Spleen (tissue), 11 donors: ENCODE results near the gene C11orf42. TPM values are rescaled to one million over a fixed set of nuclear protein-coding genes. Genes with fewer than 3 reads are reported as not detected.
A peak's percentile ranks its signal among the peaks of the same experiment; 100 is the strongest.

Experiments used
- DNase-seq: peaks from one replicate; pipeline ENCODE4 v3.0.0-alpha.2; 2020
- H3K27ac ChIP-seq, 8 donors: fragments of 200-600 bp; sonication (generic) in 7 of 8; 1 replicate in 4 of 8; 2 replicates in 4 of 8; pipeline versions ENCODE4 v1.5.0 to v1.8.0; 2016 to 2021; ENCODE audit warnings: inconsistent platforms in 4 of 8, mild to moderate bottlenecking in 4 of 8, moderate library complexity in 1 of 8
- H3K27me3 ChIP-seq, 7 donors: fragments of 200-600 bp; sonication (generic) in 6 of 7; replicated peaks in 1 of 7; 1 replicate in 4 of 7; 2 replicates in 3 of 7; pipeline versions ENCODE4 v1.5.0 to v1.8.0; 2016 to 2021; ENCODE audit warnings: inconsistent platforms in 3 of 7, mild to moderate bottlenecking in 1 of 7
- H3K36me3 ChIP-seq, 6 donors: fragments of 200-600 bp; sonication (generic) in 5 of 6; 1 replicate in 4 of 6; 2 replicates in 2 of 6; pipeline versions ENCODE4 v1.5.0 to v1.8.0; 2016 to 2021; ENCODE audit warnings: inconsistent platforms in 2 of 6
- H3K4me1 ChIP-seq, 6 donors: fragments of 200-600 bp; sonication (generic) in 5 of 6; 1 replicate in 3 of 6; 2 replicates in 3 of 6; pipeline versions ENCODE4 v1.5.0 to v1.8.0; 2016 to 2021; ENCODE audit warnings: inconsistent platforms in 3 of 6
- H3K4me3 ChIP-seq, 8 donors: fragments of 200-600 bp; sonication (generic) in 7 of 8; 1 replicate in 4 of 8; 2 replicates in 4 of 8; pipeline versions ENCODE4 v1.5.0 to v1.8.0; 2016 to 2021; ENCODE audit warnings: inconsistent platforms in 4 of 8, mild to moderate bottlenecking in 4 of 8, moderate library complexity in 2 of 8
- H3K9me3 ChIP-seq, 8 donors: fragments of 200-600 bp; sonication (generic) in 7 of 8; 1 replicate in 4 of 8; 2 replicates in 4 of 8; pipeline versions ENCODE4 v1.5.0 to v1.8.0; 2016 to 2021; ENCODE audit warnings: inconsistent platforms in 4 of 8
- POLR2A ChIP-seq, 3 donors: fragments of 450-650 bp; IDR thresholded peaks; one replicate each; pipeline ENCODE4 v1.5.1; 2017; ENCODE audit warnings: antibody characterized with exemption in 3 of 3, mild to moderate bottlenecking in 1 of 3
- POLR2AphosphoS5 ChIP-seq, 3 donors: sonication (generic); formaldehyde crosslinking; IDR thresholded peaks; one replicate each; pipeline ENCODE4 v1.5.1; 2017; ENCODE audit warnings: antibody characterized with exemption in 3 of 3
- WGBS, 5 donors: extraction: QIAGEN DNeasy Blood & Tissue Kit in 3 of 5; methylation state at CpG; one replicate each; pipeline versions ENCODE4 v1.1.5 to v1.1.7; 2013 to 2018; 5-methylcytosine and 5-hydroxymethylcytosine counted together
- intact Hi-C: fragments of 100-400 bp; cut with DNase I; formaldehyde crosslinking; loops from one replicate; pipeline ENCODE4 v1.15.0; 2023; ENCODE audit warnings: low total_unique reads
- polyA plus RNA-seq, 3 donors: library from polyadenylated mRNA; stranded (reverse); fragments of 200-250 nt; gene quantifications; one replicate each; pipeline ENCODE4 v1.2.1, GENCODE V29; 2013
- total RNA-seq, 7 donors: library from RNA; depleted of rRNA in 3 of 7; stranded (reverse); fragments of >200 nt in 3 of 7; fragmentation: NEBNext Ultra II Directional in 4 of 7; extraction: Animal tissue kit (Norgen Biotek cat#: 25700) in 4 of 7; gene quantifications; one replicate each; pipeline versions ENCODE4 v1.1.0 to v1.2.1, GENCODE V29; 2016 to 2021
- TF ChIP-seq, protein P1 (sequence below), 11 experiments: fragments of 200-600 bp in 7 of 11; fragments of 450-650 bp in 4 of 11; sonication (generic) in 4 of 11; IDR thresholded peaks in 8 of 11; conservative IDR thresholded peaks in 3 of 11; 1 replicate in 7 of 11; 2 replicates in 4 of 11; pipeline versions ENCODE4 v1.4.0 to v1.8.0; 2016 to 2021; ENCODE audit warnings: antibody characterized with exemption in 11 of 11, inconsistent platforms in 4 of 11, mild to moderate bottlenecking in 1 of 11
- donor health status: healthy with polysubstance abuse.
- donor health status: DM: no; HTN: no; CAD: no; lungs with moderate emphysema.
- donor health status: DM: no; HTN: no; CAD: no.
- donor health status: Bipolar disorder and iron deficiency.
- donor health status: healthy.
- donor health status: DM: no; HTN: no; CAD: no.
- donor health status: DM: yes; HTN: yes; CAD: no.

The C11orf42 gene
- total and polyA plus RNA-seq, 10 donors = not detected

DNA sequence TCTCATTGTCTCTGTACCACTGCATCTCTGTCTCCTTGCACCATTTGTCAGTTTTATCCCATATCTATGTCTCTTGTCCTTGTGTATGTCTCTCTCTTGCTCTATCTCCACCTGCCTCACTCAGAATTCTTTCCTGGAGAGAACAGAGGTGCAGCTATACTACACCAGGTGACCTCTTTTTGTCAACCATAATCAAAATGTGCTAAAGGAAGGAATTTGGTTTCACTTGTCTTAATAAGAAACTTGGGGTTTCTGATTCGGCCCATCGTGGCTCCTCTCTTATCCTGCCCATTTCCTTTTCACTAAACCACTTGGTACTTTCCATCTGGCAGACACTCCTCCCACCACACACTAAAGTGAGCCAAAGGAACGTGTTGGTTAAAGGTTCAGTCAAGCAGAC lies 2.0 kb upstream of the C11orf42 start:
- peaks cover 0 to 60% (median 4%) of the 10 kb centered on the region in 6 donors for H3K4me1 ChIP-seq
- H3K27me3 ChIP-seq = no peaks in the 10 kb centered on the region
- TF ChIP-seq POLR2A (IDR thresholded peaks at IDR 0.05) (no peak), POLR2AphosphoS5 (IDR thresholded peaks at IDR 0.05) (no peak)
- TF ChIP-seq, protein P1, sequence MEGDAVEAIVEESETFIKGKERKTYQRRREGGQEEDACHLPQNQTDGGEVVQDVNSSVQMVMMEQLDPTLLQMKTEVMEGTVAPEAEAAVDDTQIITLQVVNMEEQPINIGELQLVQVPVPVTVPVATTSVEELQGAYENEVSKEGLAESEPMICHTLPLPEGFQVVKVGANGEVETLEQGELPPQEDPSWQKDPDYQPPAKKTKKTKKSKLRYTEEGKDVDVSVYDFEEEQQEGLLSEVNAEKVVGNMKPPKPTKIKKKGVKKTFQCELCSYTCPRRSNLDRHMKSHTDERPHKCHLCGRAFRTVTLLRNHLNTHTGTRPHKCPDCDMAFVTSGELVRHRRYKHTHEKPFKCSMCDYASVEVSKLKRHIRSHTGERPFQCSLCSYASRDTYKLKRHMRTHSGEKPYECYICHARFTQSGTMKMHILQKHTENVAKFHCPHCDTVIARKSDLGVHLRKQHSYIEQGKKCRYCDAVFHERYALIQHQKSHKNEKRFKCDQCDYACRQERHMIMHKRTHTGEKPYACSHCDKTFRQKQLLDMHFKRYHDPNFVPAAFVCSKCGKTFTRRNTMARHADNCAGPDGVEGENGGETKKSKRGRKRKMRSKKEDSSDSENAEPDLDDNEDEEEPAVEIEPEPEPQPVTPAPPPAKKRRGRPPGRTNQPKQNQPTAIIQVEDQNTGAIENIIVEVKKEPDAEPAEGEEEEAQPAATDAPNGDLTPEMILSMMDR (IDR thresholded peaks at IDR 0.05 in 8 of 11, conservative IDR thresholded peaks at IDR 0.05 in 3 of 11) = no peak
- DNase-seq = no peak
- peak overlapping the region in 5 of 8 donors; percentile 75 to 94 (median 89) for H3K27ac ChIP-seq
- WGBS, 5 donors = 23 to 36% (median 28%) methylated on average over 3 of the region's 3 CpGs
- peaks cover 0 to 37% (median 18%) of the 10 kb centered on the region in 6 donors for H3K36me3 ChIP-seq
- no peak overlapping the region for H3K4me3 ChIP-seq
- intact Hi-C loops = no loop called here
- H3K9me3 ChIP-seq = no peaks in the 10 kb centered on the region

DNA sequence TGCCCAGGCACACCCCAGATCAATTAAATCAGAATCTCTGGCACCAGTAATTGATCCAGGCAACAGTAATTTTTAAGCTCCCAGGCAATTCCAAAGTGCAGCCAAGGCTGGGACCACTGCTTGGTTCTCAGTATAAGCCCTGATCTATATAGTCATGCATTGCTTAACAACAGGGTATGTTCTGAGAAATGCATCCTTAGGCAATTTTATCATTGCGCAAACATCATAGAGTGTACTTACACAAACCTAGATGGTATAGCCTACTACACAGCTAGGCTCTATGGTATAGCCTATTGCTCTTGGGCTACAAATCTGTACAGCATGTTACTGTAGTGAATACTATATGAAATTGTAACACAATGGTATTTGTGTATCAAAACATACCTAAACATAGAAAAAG lies 651 bp upstream of the C11orf42 start:
- peaks cover 0 to 51% (median 23%) of the 10 kb centered on the region in 6 donors for H3K36me3 ChIP-seq
- peak overlapping the region in 6 of 8 donors; percentile 36 to 94 (median 87) for H3K27ac ChIP-seq
- intact Hi-C loops = no loop called here
- H3K9me3 ChIP-seq = no peaks in the 10 kb centered on the region
- WGBS, 5 donors = 70 to 95% (median 84%) methylated on average over 1 of the region's 1 CpG
- DNase-seq = no peak
- H3K4me1 ChIP-seq = peaks cover 0 to 59% (median 4%) of the 10 kb centered on the region in 6 donors
- TF ChIP-seq, protein P1 (IDR thresholded peaks at IDR 0.05 in 8 of 11, conservative IDR thresholded peaks at IDR 0.05 in 3 of 11) = no peak
- no peak for TF ChIP-seq POLR2A (IDR thresholded peaks at IDR 0.05)
- no peak for TF ChIP-seq POLR2AphosphoS5 (IDR thresholded peaks at IDR 0.05)
- H3K4me3 ChIP-seq = no peak overlapping the region
- no peaks in the 10 kb centered on the region for H3K27me3 ChIP-seq

DNA sequence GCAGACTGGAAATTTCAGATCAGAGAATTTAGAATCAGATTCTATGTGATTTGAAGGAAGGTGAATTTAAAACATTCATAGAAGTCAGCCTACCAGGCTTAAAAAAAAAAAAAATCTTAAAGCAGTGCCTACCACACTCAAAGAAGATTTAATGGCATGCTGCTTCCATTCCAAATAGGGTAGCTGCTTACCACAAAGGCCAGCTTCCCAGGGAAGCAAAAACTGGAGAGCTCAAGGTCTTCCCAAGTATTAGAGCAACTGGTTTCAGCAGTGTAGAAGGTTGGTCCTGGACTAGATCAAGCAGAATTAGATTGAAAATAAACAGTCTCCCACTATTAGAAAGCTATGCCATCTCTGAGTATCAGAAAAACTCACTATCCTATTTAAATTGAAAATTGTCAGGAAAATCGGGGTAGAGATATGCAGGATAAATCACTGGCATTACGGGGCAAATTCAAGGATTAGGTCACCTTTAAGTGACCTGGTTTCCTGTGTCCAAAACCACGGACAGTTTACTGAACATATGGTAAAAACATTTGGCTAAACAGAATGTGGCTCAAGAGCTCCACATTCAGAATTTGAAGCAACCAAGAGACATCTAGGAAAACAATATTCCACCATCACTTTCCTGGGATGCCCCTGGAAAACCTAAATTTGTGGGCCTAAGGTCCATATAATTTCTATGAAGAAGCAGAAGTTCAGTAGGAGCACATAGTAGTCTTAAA lies 1.3 kb downstream of the C11orf42 start:
- Histone ChIP-seq H3K9me3 (no peaks in the 10 kb centered on the region), H3K27me3 (no peaks in the 10 kb centered on the region), H3K36me3 (peaks cover 0 to 70% (median 42%) of the 10 kb centered on the region in 6 donors), H3K4me1 (peaks cover 0 to 40% (median 2%) of the 10 kb centered on the region in 6 donors), H3K27ac (peak overlapping the region in 2 of 8 donors; percentile 92 to 94), H3K4me3 (no peak overlapping the region)
- no peak for DNase-seq
- intact Hi-C loops = no loop called here
- 58 to 81% (median 75%) methylated on average over 3 of the region's 3 CpGs for WGBS, 5 donors
- TF ChIP-seq POLR2AphosphoS5 (IDR thresholded peaks at IDR 0.05) (no peak), POLR2A (IDR thresholded peaks at IDR 0.05) (no peak)
- TF ChIP-seq, protein P1 (IDR thresholded peaks at IDR 0.05 in 8 of 11, conservative IDR thresholded peaks at IDR 0.05 in 3 of 11) = no peak

DNA sequence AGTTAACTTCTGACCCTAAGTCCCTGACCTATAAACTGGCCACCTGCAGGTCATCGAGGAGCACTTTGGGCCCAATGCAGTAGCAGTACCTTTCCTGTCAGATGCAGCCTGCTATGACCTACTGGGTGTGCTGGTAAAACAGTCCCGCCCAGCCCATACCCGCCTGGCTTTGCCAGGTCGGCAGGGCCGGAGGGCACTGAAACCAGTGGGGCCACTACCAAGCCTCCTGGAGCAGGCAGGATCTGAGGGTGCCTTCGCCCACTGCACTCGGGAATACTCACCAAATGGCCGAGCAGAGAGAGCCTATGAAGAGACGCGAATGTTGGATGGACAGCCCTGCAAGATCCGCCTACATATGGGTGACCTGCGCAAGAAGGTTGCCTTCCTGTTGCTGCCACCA lies 4.4 kb downstream of the C11orf42 start:
- no peaks in the 10 kb centered on the region for H3K9me3 ChIP-seq
- intact Hi-C loops = no loop called here
- no peak for DNase-seq
- no peaks in the 10 kb centered on the region for H3K27me3 ChIP-seq
- no peak overlapping the region for H3K4me3 ChIP-seq
- peaks cover 0 to 99% (median 59%) of the 10 kb centered on the region in 6 donors for H3K36me3 ChIP-seq
- no peak overlapping the region for H3K27ac ChIP-seq
- TF ChIP-seq, protein P1 (IDR thresholded peaks at IDR 0.05 in 8 of 11, conservative IDR thresholded peaks at IDR 0.05 in 3 of 11) = no peak
- TF ChIP-seq POLR2AphosphoS5 (IDR thresholded peaks at IDR 0.05) = no peak
- no peak for TF ChIP-seq POLR2A (IDR thresholded peaks at IDR 0.05)
- WGBS, 5 donors = 93 to 97% (median 95%) methylated on average over 10 to 12 of the region's 12 CpGs
- peaks cover 0 to 12% (median 0%) of the 10 kb centered on the region in 6 donors for H3K4me1 ChIP-seq
